Gastroesophageal sphincter (tissue), 4 donors: ENCODE measurements around the gene PSMD2. TPM values are rescaled to one million over a fixed set of nuclear protein-coding genes. Genes with fewer than 3 reads are reported as not detected.

ENCODE experiments used
- ATAC-seq: fragments of 150-250 bp; one replicate; pipeline ENCODE4 v1.9.1; 2016; ENCODE audit warnings: mild to moderate bottlenecking, moderate library complexity
- H3K27ac ChIP-seq, 4 donors: fragments of 200-600 bp; sonication (generic) in 3 of 4; 1 replicate in 3 of 4; 2 replicates in 1 of 4; pipeline ENCODE4 v1.5.1; 2016 to 2019
- H3K27me3 ChIP-seq: fragments of 200-600 bp; sonication (generic); one replicate; pipeline ENCODE4 v1.5.1; 2019
- H3K36me3 ChIP-seq, 2 donors: fragments of 200-600 bp; sonication (generic); one replicate each; pipeline ENCODE4 v1.5.1; 2019; ENCODE audit warnings: control low read depth in 1 of 2
- H3K4me1 ChIP-seq, 3 donors: fragments of 200-600 bp; sonication (generic); 1 replicate in 2 of 3; 2 replicates in 1 of 3; pipeline ENCODE4 v1.5.1; 2016 to 2019; ENCODE audit warnings: control low read depth in 2 of 3
- H3K4me3 ChIP-seq, 2 donors: fragments of 200-600 bp; sonication (generic); one replicate each; pipeline ENCODE4 v1.5.1; 2019; ENCODE audit warnings: mild to moderate bottlenecking in 1 of 2, moderate library complexity in 1 of 2
- H3K9me3 ChIP-seq, 3 donors: fragments of 200-600 bp; sonication (generic); one replicate each; pipeline ENCODE4 v1.5.1; 2017 to 2019; ENCODE audit warnings: control low read depth in 2 of 3
- EP300 ChIP-seq: sonication (generic); formaldehyde crosslinking; IDR thresholded peaks from one replicate; pipeline ENCODE4 v1.6.1; 2017; ENCODE audit warnings: antibody characterized with exemption, mild to moderate bottlenecking
- POLR2A ChIP-seq, 2 donors: fragments of 450-650 bp; IDR thresholded peaks; one replicate each; pipeline ENCODE4 v1.6.1; 2017; ENCODE audit warnings: antibody characterized with exemption in 2 of 2, mild to moderate bottlenecking in 2 of 2, moderate library complexity in 1 of 2
- POLR2AphosphoS5 ChIP-seq: sonication (generic); formaldehyde crosslinking; IDR thresholded peaks from one replicate; pipeline ENCODE4 v1.6.1; 2017; ENCODE audit warnings: antibody characterized with exemption
- WGBS, 2 donors: methylation state at CpG; one replicate each; pipeline ENCODE4 v1.1.5; 2018; ENCODE audit warnings: low coverage in 1 of 2; 5-methylcytosine and 5-hydroxymethylcytosine counted together
- total RNA-seq, 4 donors: library from RNA; depleted of rRNA; stranded (reverse); fragments of >200 nt; gene quantifications; one replicate each; pipeline ENCODE4 v1.1.0, GENCODE V29; 2016
- TF ChIP-seq, protein P1 (sequence below), 4 experiments: fragments of 200-600 bp in 2 of 4; fragments of 450-650 bp in 2 of 4; sonication (generic) in 1 of 4; IDR thresholded peaks; one replicate each; pipeline ENCODE4 v1.5.1; 2017 to 2019; ENCODE audit warnings: antibody characterized with exemption in 4 of 4, mild to moderate bottlenecking in 2 of 4, moderate library complexity in 2 of 4

The PSMD2 gene
- total RNA-seq, 4 donors from 2014 or later: 225 to 365 (median 273) TPM

DNA sequence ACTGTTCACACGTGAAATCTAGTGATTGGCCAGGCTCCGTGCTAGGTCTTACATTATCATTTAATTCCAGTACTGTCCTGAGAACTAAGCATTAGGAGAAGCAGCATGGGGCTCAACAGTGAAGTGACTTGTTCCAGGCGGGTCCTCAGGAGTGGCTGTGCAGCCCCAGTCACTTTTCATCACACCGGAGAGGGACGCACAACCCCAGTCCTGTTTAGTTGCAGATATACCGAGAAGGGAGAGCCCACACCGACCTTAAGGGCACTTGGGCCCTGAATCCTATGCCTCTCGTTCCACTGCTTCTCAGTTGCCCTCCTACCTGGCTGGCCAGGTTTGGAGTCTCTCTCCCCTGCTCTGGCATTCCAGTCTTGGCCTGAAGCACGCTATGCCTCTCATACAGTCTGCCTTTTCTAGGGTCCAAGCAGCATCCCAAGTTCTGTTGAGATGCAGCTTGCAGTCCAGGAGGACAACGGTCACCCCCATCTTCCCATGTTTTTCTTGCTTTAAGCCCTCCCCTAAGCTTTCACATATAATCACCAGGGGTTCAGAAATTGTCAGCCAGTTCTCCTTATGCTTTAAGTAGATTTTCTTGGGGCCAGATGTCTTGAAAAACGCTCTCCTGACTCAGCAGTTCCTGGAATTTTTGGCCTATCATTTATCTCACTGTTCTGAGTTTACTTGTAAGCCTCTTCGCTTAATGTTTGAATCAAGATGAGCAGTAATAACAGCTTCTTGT lies 48.4 kb downstream of the PSMD2 start:
- Histone ChIP-seq H3K27ac (no peak overlapping the region), H3K4me1 (peaks cover 0 to 38% (median 5%) of the 10 kb centered on the region in 3 donors), H3K27me3 (no peaks in the 10 kb centered on the region), H3K36me3 (peaks cover 0 to 44% of the 10 kb centered on the region in 2 donors), H3K9me3 (no peaks in the 10 kb centered on the region), H3K4me3 (no peak overlapping the region)
- no peak for ATAC-seq
- TF ChIP-seq, protein P1, sequence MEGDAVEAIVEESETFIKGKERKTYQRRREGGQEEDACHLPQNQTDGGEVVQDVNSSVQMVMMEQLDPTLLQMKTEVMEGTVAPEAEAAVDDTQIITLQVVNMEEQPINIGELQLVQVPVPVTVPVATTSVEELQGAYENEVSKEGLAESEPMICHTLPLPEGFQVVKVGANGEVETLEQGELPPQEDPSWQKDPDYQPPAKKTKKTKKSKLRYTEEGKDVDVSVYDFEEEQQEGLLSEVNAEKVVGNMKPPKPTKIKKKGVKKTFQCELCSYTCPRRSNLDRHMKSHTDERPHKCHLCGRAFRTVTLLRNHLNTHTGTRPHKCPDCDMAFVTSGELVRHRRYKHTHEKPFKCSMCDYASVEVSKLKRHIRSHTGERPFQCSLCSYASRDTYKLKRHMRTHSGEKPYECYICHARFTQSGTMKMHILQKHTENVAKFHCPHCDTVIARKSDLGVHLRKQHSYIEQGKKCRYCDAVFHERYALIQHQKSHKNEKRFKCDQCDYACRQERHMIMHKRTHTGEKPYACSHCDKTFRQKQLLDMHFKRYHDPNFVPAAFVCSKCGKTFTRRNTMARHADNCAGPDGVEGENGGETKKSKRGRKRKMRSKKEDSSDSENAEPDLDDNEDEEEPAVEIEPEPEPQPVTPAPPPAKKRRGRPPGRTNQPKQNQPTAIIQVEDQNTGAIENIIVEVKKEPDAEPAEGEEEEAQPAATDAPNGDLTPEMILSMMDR (IDR thresholded peaks at IDR 0.05): no peak
- TF ChIP-seq POLR2A (IDR thresholded peaks at IDR 0.05) (no peak), EP300 (no peak), POLR2AphosphoS5 (no peak)
- 44 to 69% methylated on average over 5 to 10 of the region's 12 CpGs for WGBS, 2 donors

DNA sequence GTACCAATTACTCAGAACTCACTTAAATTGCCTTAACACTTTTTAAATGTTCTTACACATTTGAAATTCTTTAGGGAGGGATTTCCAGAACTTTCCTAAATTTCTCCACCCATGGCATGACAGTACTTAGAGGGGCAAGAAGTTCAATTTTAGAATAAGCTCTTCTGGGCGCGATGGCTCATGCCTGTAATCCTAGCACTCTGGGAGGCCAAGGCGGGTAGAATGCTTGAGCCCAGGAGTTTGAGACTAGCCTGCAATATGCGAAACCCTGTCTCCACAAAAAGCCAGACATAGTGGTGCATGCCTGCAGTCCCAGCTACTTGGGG lies 49.0 kb downstream of the PSMD2 start:
- Histone ChIP-seq H3K9me3 (no peaks in the 10 kb centered on the region), H3K4me3 (no peak overlapping the region), H3K4me1 (peaks cover 0 to 38% (median 5%) of the 10 kb centered on the region in 3 donors), H3K27ac (no peak overlapping the region), H3K27me3 (no peaks in the 10 kb centered on the region), H3K36me3 (peaks cover 0 to 44% of the 10 kb centered on the region in 2 donors)
- no CpG with 5 or more reads among the region's 4 CpGs for WGBS, 2 donors
- ATAC-seq: no peak
- TF ChIP-seq POLR2A (IDR thresholded peaks at IDR 0.05) (no peak), EP300 (no peak), POLR2AphosphoS5 (no peak)
- TF ChIP-seq, protein P1 (IDR thresholded peaks at IDR 0.05): no peak

DNA sequence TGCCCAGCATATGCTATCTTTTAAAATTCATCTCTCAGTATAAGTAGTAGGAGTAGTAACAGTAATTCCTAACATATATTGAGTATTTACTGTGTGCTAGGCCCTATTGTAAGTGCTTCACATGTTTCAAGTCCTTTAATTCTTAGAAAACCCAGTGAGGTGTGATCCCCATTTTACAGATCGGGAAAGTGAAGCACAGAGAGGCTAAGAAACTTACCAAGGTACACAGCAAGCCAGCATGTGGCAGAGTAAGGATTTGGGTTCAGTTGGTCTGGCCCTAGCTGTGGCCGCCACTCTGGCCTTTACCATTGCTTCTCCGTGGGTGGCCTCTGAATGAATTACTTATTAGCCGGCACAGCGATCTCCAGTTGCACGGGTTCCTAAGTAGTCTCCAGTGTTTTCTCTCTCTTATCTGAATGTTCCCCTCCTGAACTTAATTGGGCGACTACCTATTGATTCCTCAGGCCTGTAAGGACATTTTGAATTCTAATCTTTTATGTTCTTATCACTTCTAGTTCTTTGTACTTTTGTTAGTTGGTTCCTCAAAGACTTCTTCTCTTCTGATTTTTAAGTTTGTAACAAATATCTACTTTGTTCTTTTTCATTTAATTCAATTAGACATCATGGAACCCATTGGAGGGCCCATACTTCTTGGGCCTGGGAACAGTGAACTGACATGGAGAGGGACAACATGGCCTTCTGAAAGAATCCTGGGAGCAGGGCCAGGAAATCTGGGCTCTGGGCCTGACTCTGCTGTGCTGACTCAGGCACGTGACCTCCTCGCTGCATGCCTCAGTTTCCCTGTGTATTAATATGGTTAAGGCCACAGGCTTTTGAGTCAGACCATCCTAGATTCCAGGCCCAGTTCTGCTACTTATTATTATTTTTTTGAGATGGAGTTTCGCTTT lies 50.8 kb downstream of the PSMD2 start:
- Histone ChIP-seq H3K9me3 (no peaks in the 10 kb centered on the region), H3K4me3 (no peak overlapping the region), H3K27me3 (no peaks in the 10 kb centered on the region), H3K36me3 (peaks cover 0 to 34% of the 10 kb centered on the region in 2 donors), H3K27ac (no peak overlapping the region), H3K4me1 (peaks cover 0 to 45% (median 5%) of the 10 kb centered on the region in 3 donors)
- TF ChIP-seq POLR2AphosphoS5 (no peak), POLR2A (IDR thresholded peaks at IDR 0.05) (no peak), EP300 (no peak)
- TF ChIP-seq, protein P1 (IDR thresholded peaks at IDR 0.05): no peak
- 78 to 83% methylated on average over 4 to 10 of the region's 10 CpGs for whole genome bisulfite sequencing, 2 donors
- ATAC-seq: no peak

DNA sequence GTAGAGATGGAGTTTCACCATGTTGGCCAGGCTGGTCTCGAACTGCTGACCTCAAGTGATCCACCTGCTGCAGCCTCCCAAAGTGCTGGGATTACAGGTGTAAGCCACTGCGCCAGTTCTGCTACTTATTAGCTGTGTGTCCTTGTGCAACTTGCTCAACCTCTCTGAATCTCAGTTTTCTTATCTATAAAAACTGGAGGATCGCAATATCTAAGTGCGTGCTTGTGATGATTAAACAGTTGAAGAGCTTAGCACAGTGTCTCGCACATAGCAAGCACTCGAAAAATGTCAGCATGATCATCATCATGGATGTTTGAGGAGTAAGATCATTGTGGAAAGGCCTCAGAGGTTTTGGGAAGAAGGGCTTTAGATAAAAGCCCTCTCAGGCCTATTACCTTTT lies 51.6 kb downstream of the PSMD2 start:
- Histone ChIP-seq H3K27ac (no peak overlapping the region), H3K27me3 (no peaks in the 10 kb centered on the region), H3K4me3 (no peak overlapping the region), H3K4me1 (peaks cover 0 to 37% (median 2%) of the 10 kb centered on the region in 3 donors), H3K9me3 (no peaks in the 10 kb centered on the region), H3K36me3 (peaks cover 0 to 34% of the 10 kb centered on the region in 2 donors)
- no peak for TF ChIP-seq POLR2A (IDR thresholded peaks at IDR 0.05)
- TF ChIP-seq EP300: no peak
- TF ChIP-seq POLR2AphosphoS5: no peak
- TF ChIP-seq, protein P1 (IDR thresholded peaks at IDR 0.05): no peak
- ATAC-seq: no peak
- 82 to 94% methylated on average over 4 to 6 of the region's 6 CpGs for WGBS, 2 donors
